GM12878 (cell line): ENCODE results near the gene ZNF627. TPM values are rescaled to one million over a fixed set of nuclear protein-coding genes. Genes with fewer than 3 reads are reported as not detected.

ENCODE experiments used
- ATF2 ChIP-seq: IDR thresholded peaks from 2 replicates; pipeline ENCODE4 v1.6.1; 2012; ENCODE audit warnings: low read length, inconsistent platforms
- BACH1 ChIP-seq: fragments of 450-650 bp; IDR thresholded peaks from 2 replicates; pipeline ENCODE4 v1.6.1; 2017; ENCODE audit warnings: mild to moderate bottlenecking, borderline replicate concordance
- BCL11A ChIP-seq: IDR thresholded peaks from 2 replicates; pipeline ENCODE4 v1.6.1; 2011; ENCODE audit warnings: low read depth, low read length
- BMI1 ChIP-seq: fragments of 450-650 bp; IDR thresholded peaks from 2 replicates; pipeline ENCODE4 v1.6.1; 2016; ENCODE audit warnings: mild to moderate bottlenecking, moderate library complexity, borderline replicate concordance
- CTCF ChIP-seq, 3 experiments: IDR thresholded peaks in 2 of 3; conservative IDR thresholded peaks in 1 of 3; 2 replicates each; pipeline ENCODE4 v1.5.1; 2011; ENCODE audit warnings: low read depth in 3 of 3, low read length in 3 of 3, mild to moderate bottlenecking in 3 of 3, control low read depth in 2 of 3, moderate library complexity in 2 of 3, inconsistent platforms in 1 of 3, mixed read lengths in 1 of 3; ENCODE audit not compliant: control insufficient read depth in 2 of 3, insufficient read depth in 1 of 3; ENCODE audit errors: extremely low read depth in 1 of 3
- E2F4 ChIP-seq: IDR thresholded peaks from 2 replicates; pipeline ENCODE4 v1.6.1; 2012; ENCODE audit warnings: low read depth, low read length, improper control_type of control experiment
- EED ChIP-seq: sonication (generic); IDR thresholded peaks from 2 replicates; pipeline ENCODE4 v1.6.1; 2016; ENCODE audit warnings: antibody characterized with exemption, low read depth
- EGR1 ChIP-seq, 2 experiments: IDR thresholded peaks; 1 replicate in 1 of 2; 2 replicates in 1 of 2; pipeline ENCODE4 v1.6.1; 2011 to 2012; ENCODE audit warnings: low read depth in 2 of 2, low read length in 2 of 2, borderline replicate concordance in 1 of 2, mild to moderate bottlenecking in 1 of 2, moderate library complexity in 1 of 2
- ETV6 ChIP-seq, 2 experiments: fragments of 450-650 bp in 1 of 2; IDR thresholded peaks in 1 of 2; conservative IDR thresholded peaks in 1 of 2; 2 replicates each; pipeline ENCODE4 v1.6.1; 2014; ENCODE audit warnings: antibody characterized with exemption in 1 of 2, borderline replicate concordance in 1 of 2, low read depth in 1 of 2, mild to moderate bottlenecking in 1 of 2, moderate library complexity in 1 of 2
- FOXM1 ChIP-seq: IDR thresholded peaks from 2 replicates; pipeline ENCODE4 v1.6.1; 2012; ENCODE audit warnings: low read depth, mild to moderate bottlenecking, inconsistent platforms, low read length, moderate library complexity
- IRF3 ChIP-seq: fragments of 450-650 bp; IDR thresholded peaks from 2 replicates; pipeline ENCODE4 v1.6.1; 2014; ENCODE audit warnings: mild to moderate bottlenecking
- LARP7 ChIP-seq: fragments of 450-650 bp; IDR thresholded peaks from 2 replicates; pipeline ENCODE4 v1.6.1; 2017; ENCODE audit warnings: mild to moderate bottlenecking
- MXI1 ChIP-seq: fragments of 150-350 bp; IDR thresholded peaks from 2 replicates; pipeline ENCODE4 v1.6.1; 2011; ENCODE audit warnings: low read depth, mild to moderate bottlenecking, inconsistent platforms, low read length, improper control_type of control experiment
- NBN ChIP-seq: fragments of 450-650 bp; IDR thresholded peaks from 2 replicates; pipeline ENCODE4 v1.6.1; 2016
- NKRF ChIP-seq: fragments of 450-650 bp; conservative IDR thresholded peaks from 2 replicates; pipeline ENCODE4 v1.6.1; 2017; ENCODE audit warnings: mild to moderate bottlenecking, moderate library complexity
- PBX3 ChIP-seq: IDR thresholded peaks from 2 replicates; pipeline ENCODE4 v1.6.1; 2011; ENCODE audit warnings: mild to moderate bottlenecking, low read depth, low read length, moderate library complexity; ENCODE audit not compliant: insufficient replicate concordance
- PKNOX1 ChIP-seq: fragments of 450-650 bp; IDR thresholded peaks from 2 replicates; pipeline ENCODE4 v1.6.1; 2016; ENCODE audit warnings: mild to moderate bottlenecking
- POLR2AphosphoS2 ChIP-seq: IDR thresholded peaks from 2 replicates; pipeline ENCODE4 v1.6.1; 2011; ENCODE audit warnings: low read depth, mild to moderate bottlenecking, low read length, improper control_type of control experiment, moderate library complexity
- POU2F2 ChIP-seq: IDR thresholded peaks from 3 replicates; pipeline ENCODE4 v1.6.1; 2011; ENCODE audit warnings: low read depth, mild to moderate bottlenecking, low read length, borderline replicate concordance
- SMARCA5 ChIP-seq: fragments of 450-650 bp; IDR thresholded peaks from 2 replicates; pipeline ENCODE4 v1.6.1; 2017; ENCODE audit warnings: mild to moderate bottlenecking
- SUZ12 ChIP-seq: fragments of 200-600 bp; sonication (generic); IDR thresholded peaks from one replicate; pipeline ENCODE4 v1.6.1; 2018; ENCODE audit warnings: antibody characterized with exemption, mild to moderate bottlenecking; ENCODE audit not compliant: unreplicated experiment
- polyA plus RNA-seq, 11 experiments: library from polyadenylated mRNA; depleted of rRNA in 4 of 11; unstranded in 6 of 11; stranded (reverse) in 5 of 11; fragments of >200 nt; fragmentation: Nextera tagmentation in 4 of 11; fragmentation: Illumina TruSeq in 1 of 11; extraction: Ambion mirVana in 4 of 11; extraction: Trizol in 1 of 11; gene quantifications; 1 replicate in 1 of 11; 2 replicates in 10 of 11; pipeline versions ENCODE4 v1.2.1 to v1.2.3, GENCODE V29; 2011 to 2016; ENCODE audit warnings: inconsistent platforms in 2 of 11, missing spikeins in 2 of 11, low read depth in 1 of 11
- total RNA-seq, 4 experiments: library from RNA; depleted of rRNA in 3 of 4; stranded (reverse); fragments of >200 nt in 3 of 4; fragmentation: Illumina TruSeq in 1 of 4; extraction: Trizol in 1 of 4; gene quantifications; 2 replicates each; pipeline versions ENCODE4 v1.2.1 to v1.2.3, GENCODE V29; 2013 to 2021

The ZNF627 gene
- total and polyA plus RNA-seq, 10 of the 15 experiments (the other 5 are each of a cell fraction or from before 2014, with no cell fraction given) = 5.1 to 13.7 (median 10.2) TPM

- no peak for TF ChIP-seq EED
- TF ChIP-seq POU2F2 = no peak; the same call in 2 of the 3 replicates
- TF ChIP-seq BMI1 = no peak
- TF ChIP-seq EGR1 (IDR thresholded peaks at IDR 0.05; ENCODE audit: borderline replicate concordance in 1 of 2, low read depth in 2 of 2, low read length in 2 of 2) = no peak
- TF ChIP-seq PBX3 = no peak
- no peak for TF ChIP-seq LARP7
- no peak for TF ChIP-seq SMARCA5
- TF ChIP-seq NKRF = no peak
- TF ChIP-seq SUZ12 = no peak
- TF ChIP-seq ETV6 (conservative IDR thresholded peaks at IDR 0.05 in 1 of 2, IDR thresholded peaks at IDR 0.05 in 1 of 2; ENCODE audit: borderline replicate concordance in 1 of 2, low read depth in 1 of 2) = no peak
- TF ChIP-seq FOXM1 = no peak
- TF ChIP-seq PKNOX1 = peak; percentile 60; the same call in 1 of the 2 replicates
- TF ChIP-seq BCL11A = 0 out of 2 replicates have a peak, but pooled peaks have one; percentile 40
- TF ChIP-seq CTCF (IDR thresholded peaks at IDR 0.05 in 2 of 3, conservative IDR thresholded peaks at IDR 0.05 in 1 of 3; ENCODE audit: control insufficient read depth in 2 of 3, extremely low read depth in 1 of 3, insufficient read depth in 1 of 3, low read depth in 3 of 3, low read length in 3 of 3) = no peak
- TF ChIP-seq MXI1 = no peak
- TF ChIP-seq ATF2 = no peak
- no peak for TF ChIP-seq IRF3
- TF ChIP-seq BACH1 = no peak
- TF ChIP-seq NBN = no peak
- no peak for TF ChIP-seq E2F4
- TF ChIP-seq POLR2AphosphoS2 = no peak
Observed at GRCh38 chr19:11574689-11575088, 22.6 kb upstream of the ZNF627 start (continued).
